ENCODE results near the gene TADA1.

- TF ChIP-seq CTCF (IDR thresholded peaks at IDR 0.05): no peak
- TF ChIP-seq POLR2A (IDR thresholded peaks at IDR 0.05): no peak
Observed at GRCh38 chr1:166920561-166921475, 44.8 kb upstream of the TADA1 start.

All from right lobe of liver (tissue), 4 donors.